Natural killer cell (primary cell): Measurements from ENCODE around the gene ANKRD28. TPM values are rescaled to one million over a fixed set of nuclear protein-coding genes. Genes with fewer than 3 reads are reported as not detected.

ENCODE experiments used
- ATAC-seq, 3 donors: fragments of 150-1000 bp in 2 of 3; fragments of 200-7000 bp in 1 of 3; cut with Tn5 transposase; 1 replicate in 1 of 3; 2 replicates in 2 of 3; pipeline ENCODE4 v1.10.0; 2021; ENCODE audit warnings: mild to moderate bottlenecking in 2 of 3, moderate library complexity in 2 of 3
- DNase-seq, 2 donors: peaks; one replicate each; pipeline versions ENCODE4 v3.0.0 to v3.0.0-alpha.2; 2013 to 2021; ENCODE audit warnings: mixed read lengths in 1 of 2
- H3K27ac ChIP-seq: one replicate; pipeline ENCODE4 v1.5.1; 2013; ENCODE audit warnings: mild to moderate bottlenecking, low read length
- H3K27me3 ChIP-seq: one replicate; pipeline ENCODE4 v1.6.1; 2013; ENCODE audit warnings: low read length; ENCODE audit not compliant: control insufficient read depth, insufficient read depth
- H3K36me3 ChIP-seq: one replicate; pipeline ENCODE4 v1.6.1; 2013; ENCODE audit warnings: low read length; ENCODE audit not compliant: control insufficient read depth, insufficient read depth
- H3K4me1 ChIP-seq: one replicate; pipeline ENCODE4 v1.6.1; 2013; ENCODE audit warnings: low read length; ENCODE audit not compliant: control insufficient read depth, insufficient read depth
- H3K4me3 ChIP-seq: one replicate; pipeline ENCODE4 v1.5.1; 2013; ENCODE audit warnings: low read length
- H3K9me3 ChIP-seq: one replicate; pipeline ENCODE4 v1.6.1; 2013; ENCODE audit warnings: low read length; ENCODE audit not compliant: control insufficient read depth, insufficient read depth
- H3K27ac Mint-ChIP-seq, 2 donors: one replicate each; pipeline ENCODE4 v1.8.0; 2022; ENCODE audit warnings: mild to moderate bottlenecking in 2 of 2, mixed read lengths in 2 of 2, moderate library complexity in 1 of 2
- H3K27me3 Mint-ChIP-seq, 2 donors: one replicate each; pipeline ENCODE4 v1.8.0; 2022; ENCODE audit warnings: low read depth in 2 of 2, mixed read lengths in 2 of 2
- H3K36me3 Mint-ChIP-seq: one replicate; pipeline ENCODE4 v1.8.0; 2022; ENCODE audit warnings: mixed read lengths
- H3K4me1 Mint-ChIP-seq, 2 donors: one replicate each; pipeline ENCODE4 v1.8.0; 2022; ENCODE audit warnings: mixed read lengths in 2 of 2
- H3K4me3 Mint-ChIP-seq: one replicate; pipeline ENCODE4 v1.8.0; 2022; ENCODE audit warnings: mild to moderate bottlenecking, moderate library complexity, mixed read lengths
- H3K9me3 Mint-ChIP-seq, 2 donors: one replicate each; pipeline ENCODE4 v1.8.0; 2022; ENCODE audit warnings: mixed read lengths in 2 of 2
- CTCF ChIP-seq: fragments of 200-600 bp; IDR thresholded peaks from one replicate; pipeline ENCODE4 v1.8.0; 2022; ENCODE audit warnings: antibody characterized with exemption
- WGBS: methylation state at CpG from one replicate; pipeline ENCODE4 v1.1.7; 2013; ENCODE audit warnings: missing lambda C conversion rate; ENCODE audit not compliant: insufficient coverage; 5-methylcytosine and 5-hydroxymethylcytosine counted together
- intact Hi-C: fragments of 100-400 bp; cut with micrococcal nuclease; formaldehyde crosslinking; loops from one replicate; pipeline ENCODE4 v1.14.2; 2022
- total RNA-seq, 4 donors: library from RNA; stranded (reverse); fragments of 120-200 nt in 1 of 4; gene quantifications; one replicate each; pipeline versions ENCODE4 v1.2.3 to v1.2.4, GENCODE V29; 2013 to 2022

The ANKRD28 gene
- total RNA-seq, 3 donors from 2014 or later (not counting 1 experiment from before 2014, with no cell fraction given), result 58.0 to 99.7 (median 91.7) TPM

GRCh38 chr3:15666277-15666676, 131.5 kb downstream of the ANKRD28 start:
- WGBS, result 97% methylated on average over 4 of the region's 5 CpGs
- Mint-ChIP-seq H3K27me3 (peaks cover 5 to 8% of the 10 kb centered on the region in 2 donors), H3K4me3 (no peak overlapping the region), H3K4me1 (peaks cover 15 to 45% of the 10 kb centered on the region in 2 donors), H3K9me3 (no peaks in the 10 kb centered on the region), H3K36me3 (peaks cover 17% of the 10 kb centered on the region), H3K27ac (peak overlapping the region in 1 of 2 donors; percentile 69)
- peaks cover 3% of the 10 kb centered on the region for H3K36me3 ChIP-seq
- no peak overlapping the region for H3K4me3 ChIP-seq
- no peak for DNase-seq
- no peak overlapping the region for H3K27ac ChIP-seq
- no peak for TF ChIP-seq CTCF
- no peaks in the 10 kb centered on the region for H3K9me3 ChIP-seq
- peaks cover 6% of the 10 kb centered on the region for H3K4me1 ChIP-seq
- no peak for ATAC-seq
- intact Hi-C loops, result loop anchor here (2.0 kb wide), 1 partner anchor 129 kb away; no protein-coding TSS in a partner anchor
- no peaks in the 10 kb centered on the region for H3K27me3 ChIP-seq

- TF ChIP-seq CTCF, result no peak
- Histone ChIP-seq H3K27ac (no peak overlapping the region), H3K27me3 (no peaks in the 10 kb centered on the region), H3K4me3 (no peak overlapping the region), H3K36me3 (peaks cover 2% of the 10 kb centered on the region), H3K4me1 (peaks cover 6% of the 10 kb centered on the region), H3K9me3 (no peaks in the 10 kb centered on the region)
- Mint-ChIP-seq H3K4me1 (peaks cover 15 to 45% of the 10 kb centered on the region in 2 donors), H3K4me3 (no peak overlapping the region), H3K9me3 (no peaks in the 10 kb centered on the region), H3K36me3 (peaks cover 11% of the 10 kb centered on the region), H3K27me3 (peaks cover 7 to 8% of the 10 kb centered on the region in 2 donors), H3K27ac (no peak overlapping the region)
- 96% methylated on average over 4 of the region's 5 CpGs for WGBS
- intact Hi-C loops, result loop anchor here (2.0 kb wide), 1 partner anchor 129 kb away; no protein-coding TSS in a partner anchor
- no peak for DNase-seq
- ATAC-seq, result no peak
Measured at GRCh38 chr3:15665510-15666150, 132.1 kb downstream of the ANKRD28 start.

- Mint-ChIP-seq H3K9me3 (no peaks in the 10 kb centered on the region), H3K4me1 (peaks cover 21 to 51% of the 10 kb centered on the region in 2 donors), H3K27me3 (peaks cover 7 to 8% of the 10 kb centered on the region in 2 donors), H3K36me3 (no peaks in the 10 kb centered on the region), H3K27ac (no peak overlapping the region), H3K4me3 (no peak overlapping the region)
- Histone ChIP-seq H3K27ac (no peak overlapping the region), H3K4me3 (no peak overlapping the region), H3K36me3 (no peaks in the 10 kb centered on the region), H3K27me3 (no peaks in the 10 kb centered on the region), H3K4me1 (peaks cover 8% of the 10 kb centered on the region), H3K9me3 (no peaks in the 10 kb centered on the region)
- TF ChIP-seq CTCF, result no peak
- ATAC-seq, result no peak
- WGBS, result 90% methylated on average over 1 of the region's 1 CpG
- no peak for DNase-seq
- intact Hi-C loops, result no loop called here
Measured at GRCh38 chr3:15664144-15664543, 133.6 kb downstream of the ANKRD28 start.
